ENCODE results near the gene GALNT18.

DNA sequence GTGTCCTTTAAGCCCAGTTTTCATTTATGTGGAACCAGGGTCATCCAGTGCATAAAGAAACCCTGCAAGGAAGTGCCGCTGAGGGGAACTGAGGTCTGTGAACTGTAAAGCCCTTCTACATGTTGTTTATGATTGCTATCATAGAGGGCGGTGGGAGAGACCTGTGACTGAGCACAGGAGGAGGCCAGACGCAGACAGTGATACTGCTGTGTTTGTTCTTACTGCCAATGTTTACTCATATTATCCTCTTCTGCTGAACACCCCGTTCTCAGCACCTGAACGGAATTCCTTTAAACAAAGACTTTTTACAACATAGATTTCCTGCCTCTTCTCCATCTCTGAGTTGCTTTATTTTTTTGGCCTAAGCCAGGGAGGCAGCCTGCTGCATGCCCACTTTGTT is 967 bp upstream of the GALNT18 start:
- TF ChIP-seq, protein P1, sequence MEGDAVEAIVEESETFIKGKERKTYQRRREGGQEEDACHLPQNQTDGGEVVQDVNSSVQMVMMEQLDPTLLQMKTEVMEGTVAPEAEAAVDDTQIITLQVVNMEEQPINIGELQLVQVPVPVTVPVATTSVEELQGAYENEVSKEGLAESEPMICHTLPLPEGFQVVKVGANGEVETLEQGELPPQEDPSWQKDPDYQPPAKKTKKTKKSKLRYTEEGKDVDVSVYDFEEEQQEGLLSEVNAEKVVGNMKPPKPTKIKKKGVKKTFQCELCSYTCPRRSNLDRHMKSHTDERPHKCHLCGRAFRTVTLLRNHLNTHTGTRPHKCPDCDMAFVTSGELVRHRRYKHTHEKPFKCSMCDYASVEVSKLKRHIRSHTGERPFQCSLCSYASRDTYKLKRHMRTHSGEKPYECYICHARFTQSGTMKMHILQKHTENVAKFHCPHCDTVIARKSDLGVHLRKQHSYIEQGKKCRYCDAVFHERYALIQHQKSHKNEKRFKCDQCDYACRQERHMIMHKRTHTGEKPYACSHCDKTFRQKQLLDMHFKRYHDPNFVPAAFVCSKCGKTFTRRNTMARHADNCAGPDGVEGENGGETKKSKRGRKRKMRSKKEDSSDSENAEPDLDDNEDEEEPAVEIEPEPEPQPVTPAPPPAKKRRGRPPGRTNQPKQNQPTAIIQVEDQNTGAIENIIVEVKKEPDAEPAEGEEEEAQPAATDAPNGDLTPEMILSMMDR (IDR thresholded peaks at IDR 0.05), result no peak
- TF ChIP-seq POLR2A (IDR thresholded peaks at IDR 0.05), result no peak
